NCI-H345 treated with DMSO at 0.1 percent for 48 hours (cell line): Measurements from ENCODE around the gene PLD6.
"Not testable (repeated sequence)": the region's sequence is repeated elsewhere in the genome, so short reads cannot be mapped to it uniquely, and the experiment has no call there.

Experiments used
- DNase-seq: peaks from one replicate; lab custom pipeline; 2025; ENCODE audit not compliant: unreplicated experiment; lab: John Stamatoyannopoulos, UW

Gene PLD6

DNA sequence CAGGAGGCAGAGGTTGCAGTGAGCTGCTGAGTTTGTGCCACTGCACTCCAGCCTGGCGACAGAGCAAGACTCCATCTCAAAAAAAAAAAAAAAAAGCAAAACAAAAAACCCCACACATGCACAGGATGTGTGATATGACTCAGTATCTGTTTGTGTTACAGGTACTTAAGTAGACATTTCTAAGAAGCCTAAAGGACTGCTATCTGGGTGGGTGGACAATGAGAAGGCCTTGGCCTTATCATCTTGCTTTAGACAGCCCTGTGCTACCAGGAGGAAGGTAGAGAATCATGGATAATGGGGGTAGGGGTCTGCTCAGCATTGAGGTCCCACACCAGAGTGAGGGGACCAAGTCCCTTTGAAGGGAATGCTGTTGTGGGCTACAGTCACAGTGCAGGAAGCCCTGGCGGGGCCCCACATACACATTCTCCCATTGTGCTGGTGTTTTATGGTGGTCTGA lies 26.7 kb downstream of the PLD6 start:
- DNase-seq = no peak

DNA sequence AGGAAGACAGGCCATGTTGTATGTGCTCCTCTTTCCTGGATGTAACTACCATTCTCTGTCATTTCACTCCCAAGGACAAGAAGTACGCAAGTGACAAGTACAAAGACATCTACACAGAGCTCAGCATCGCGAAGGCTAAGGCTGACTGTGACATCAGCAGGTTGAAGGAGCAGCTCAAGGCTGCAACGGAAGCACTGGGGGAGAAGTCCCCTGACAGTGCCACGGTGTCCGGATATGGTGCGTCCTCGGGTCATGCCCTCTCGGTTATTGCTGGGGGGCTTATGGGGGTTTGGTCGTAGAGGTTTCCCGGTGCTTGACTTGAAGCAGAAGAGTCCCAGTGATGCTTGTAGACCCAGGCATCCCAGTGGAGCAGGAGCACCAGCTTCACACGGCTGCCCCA lies 29.0 kb downstream of the PLD6 start:
- no peak for DNase-seq

DNA sequence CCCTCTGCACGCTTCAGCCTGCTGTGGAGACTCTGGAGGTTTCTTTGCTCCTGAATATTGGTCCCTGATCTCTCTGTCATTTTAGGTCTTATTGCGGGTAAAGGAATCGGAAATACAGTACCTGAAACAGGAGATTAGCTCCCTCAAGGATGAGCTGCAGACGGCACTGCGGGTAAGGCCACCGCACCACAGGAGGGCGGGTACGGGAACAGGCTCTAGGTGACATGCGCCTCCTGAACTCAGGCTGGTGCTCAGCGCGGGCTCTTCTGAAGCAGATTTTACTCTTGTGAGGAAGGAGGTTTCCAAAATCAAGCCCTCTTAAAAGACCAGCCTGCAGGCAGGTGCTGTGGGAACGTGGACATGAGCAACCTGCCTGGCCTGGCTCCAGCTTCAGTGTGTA lies 29.8 kb downstream of the PLD6 start:
- no peak for DNase-seq

DNA sequence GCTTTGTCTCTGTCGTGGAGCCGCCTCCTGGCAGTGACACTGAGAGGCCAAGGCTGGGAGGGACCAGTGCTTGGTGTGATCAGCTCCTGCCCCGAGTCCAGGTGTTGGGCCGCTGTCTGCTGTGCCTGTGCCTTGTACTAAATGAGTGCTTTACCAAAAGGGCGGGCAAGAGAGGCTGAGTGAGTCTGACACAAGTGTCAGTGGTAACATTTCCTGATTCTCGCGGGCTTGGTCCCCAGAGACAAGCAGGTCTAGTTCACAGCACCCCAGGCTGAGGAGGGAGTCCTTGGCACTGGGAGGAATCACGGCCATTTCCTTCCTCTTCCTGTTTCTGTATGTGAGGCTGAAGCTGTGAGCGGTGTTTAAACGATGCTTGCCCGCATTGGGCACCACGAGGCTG lies 30.2 kb downstream of the PLD6 start:
- no peak for DNase-seq

DNA sequence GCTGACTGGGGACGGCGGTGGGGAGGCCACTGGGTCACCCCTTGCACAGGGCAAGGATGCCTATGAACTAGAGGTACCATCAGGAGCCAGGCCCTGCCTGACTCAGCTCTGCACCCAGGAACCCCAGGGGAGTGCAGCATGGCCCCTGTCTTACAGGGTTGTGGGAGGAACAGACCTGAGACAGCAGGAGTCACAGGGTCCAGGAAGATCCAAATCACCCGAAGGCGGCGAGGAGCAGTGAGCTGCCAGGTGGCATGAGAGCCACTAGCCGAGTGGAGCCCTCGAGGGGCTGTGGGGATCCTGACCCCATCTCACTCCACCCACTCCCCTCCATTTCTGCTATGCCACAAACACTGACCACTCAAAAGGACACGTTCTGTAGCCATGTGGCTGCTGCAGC lies 30.8 kb downstream of the PLD6 start:
- no peak for DNase-seq

DNA sequence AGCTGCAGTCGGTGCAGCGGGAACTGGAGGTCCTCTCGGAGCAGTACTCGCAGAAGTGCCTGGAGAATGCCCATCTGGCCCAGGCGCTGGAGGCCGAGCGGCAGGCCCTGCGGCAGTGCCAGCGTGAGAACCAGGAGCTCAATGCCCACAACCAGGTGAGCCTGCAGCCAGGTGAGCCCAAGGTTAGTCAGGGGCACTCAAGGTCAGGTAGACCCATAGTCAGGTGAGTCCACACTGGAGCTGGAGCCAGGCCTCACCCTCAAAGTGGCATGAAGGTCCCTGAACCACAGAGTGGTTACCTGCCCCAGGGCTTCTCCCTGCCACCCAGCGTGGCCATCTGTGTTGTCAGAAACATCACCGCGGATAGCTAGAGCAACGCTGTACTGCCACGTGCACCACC lies 32.2 kb downstream of the PLD6 start:
- no peak for DNase-seq

DNA sequence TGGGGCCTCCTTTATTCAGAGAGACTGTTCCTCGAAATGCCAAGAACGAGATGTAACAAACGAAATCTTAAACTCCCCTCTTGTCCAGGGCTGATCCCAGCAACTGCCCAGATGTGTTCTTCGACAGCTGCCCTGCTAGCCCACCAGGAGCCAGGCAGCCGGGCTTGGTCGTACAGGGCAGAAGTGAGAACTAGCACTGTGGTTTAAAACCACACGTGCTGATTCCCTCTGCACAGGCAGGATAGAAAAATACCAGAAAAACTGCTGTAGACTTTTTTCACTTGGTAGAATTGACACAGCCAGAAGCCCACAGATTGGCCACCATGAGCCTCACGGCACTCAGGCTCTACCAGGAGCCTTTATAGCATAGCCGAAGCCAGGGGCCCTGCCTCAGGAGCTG lies 33.1 kb downstream of the PLD6 start:
- no peak for DNase-seq

DNA sequence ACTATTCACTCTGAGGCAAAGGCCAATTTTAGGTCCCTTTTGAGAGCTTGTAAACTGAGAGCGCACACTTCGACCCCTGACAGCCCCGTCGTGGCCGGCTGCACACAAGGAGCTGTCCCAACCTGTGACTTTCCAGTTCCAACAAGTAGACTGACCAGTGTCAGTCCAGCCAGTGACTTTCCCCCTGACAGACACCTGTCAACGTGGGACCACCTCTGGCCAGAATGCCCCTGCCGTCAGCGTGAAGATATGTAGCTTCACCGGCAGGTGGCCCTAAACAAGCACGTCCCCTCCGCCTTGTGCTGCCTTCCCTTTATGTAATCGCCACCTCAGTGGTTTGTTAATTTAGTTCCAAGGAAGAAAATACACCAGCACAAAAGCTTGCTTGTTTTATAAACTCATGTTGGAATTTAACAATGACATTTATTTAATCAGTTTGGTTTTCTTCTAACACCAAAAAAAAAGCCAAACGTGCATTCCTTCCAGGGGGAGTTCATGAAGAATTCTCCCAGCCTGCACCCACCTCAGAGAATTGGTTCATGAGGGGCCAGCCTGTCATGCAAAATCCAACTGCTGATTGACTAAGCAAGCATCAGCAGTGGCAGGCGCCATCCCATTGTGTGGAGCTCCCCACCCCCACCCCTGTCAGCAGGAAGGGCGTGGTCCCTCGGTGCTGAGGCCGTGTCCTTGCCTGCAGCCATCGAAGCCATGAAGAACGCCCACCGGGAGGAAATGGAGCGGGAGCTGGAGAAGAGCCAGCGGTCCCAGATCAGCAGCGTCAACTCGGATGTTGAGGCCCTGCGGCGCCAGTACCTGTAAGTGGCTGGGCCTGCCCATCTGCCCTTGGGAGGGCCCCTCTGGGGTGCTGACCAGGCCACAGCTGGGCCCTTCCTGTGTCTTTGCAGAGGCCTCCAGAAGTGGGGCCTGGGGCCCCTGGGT lies 33.9 kb downstream of the PLD6 start:
- no peak for DNase-seq

DNA sequence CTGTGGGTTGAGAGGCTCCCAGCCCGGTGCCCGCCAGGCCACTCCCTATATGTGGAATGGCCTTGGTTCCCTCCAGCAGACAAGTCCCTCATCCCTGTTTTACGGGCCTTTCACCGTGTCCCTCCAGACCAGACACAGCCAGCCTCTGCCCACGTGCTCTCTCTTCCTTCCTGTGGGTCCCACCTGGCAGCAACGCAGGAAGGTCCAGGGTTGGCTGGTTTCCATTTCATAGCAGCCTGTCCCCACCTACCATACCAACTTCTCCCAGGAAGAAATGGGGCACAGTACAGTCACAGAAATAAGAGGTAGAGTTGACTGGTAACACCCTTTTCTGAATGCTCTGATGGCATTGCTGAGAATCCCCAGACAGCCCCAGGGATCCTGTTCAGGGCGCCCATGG lies 34.9 kb downstream of the PLD6 start:
- DNase-seq = no peak

DNA sequence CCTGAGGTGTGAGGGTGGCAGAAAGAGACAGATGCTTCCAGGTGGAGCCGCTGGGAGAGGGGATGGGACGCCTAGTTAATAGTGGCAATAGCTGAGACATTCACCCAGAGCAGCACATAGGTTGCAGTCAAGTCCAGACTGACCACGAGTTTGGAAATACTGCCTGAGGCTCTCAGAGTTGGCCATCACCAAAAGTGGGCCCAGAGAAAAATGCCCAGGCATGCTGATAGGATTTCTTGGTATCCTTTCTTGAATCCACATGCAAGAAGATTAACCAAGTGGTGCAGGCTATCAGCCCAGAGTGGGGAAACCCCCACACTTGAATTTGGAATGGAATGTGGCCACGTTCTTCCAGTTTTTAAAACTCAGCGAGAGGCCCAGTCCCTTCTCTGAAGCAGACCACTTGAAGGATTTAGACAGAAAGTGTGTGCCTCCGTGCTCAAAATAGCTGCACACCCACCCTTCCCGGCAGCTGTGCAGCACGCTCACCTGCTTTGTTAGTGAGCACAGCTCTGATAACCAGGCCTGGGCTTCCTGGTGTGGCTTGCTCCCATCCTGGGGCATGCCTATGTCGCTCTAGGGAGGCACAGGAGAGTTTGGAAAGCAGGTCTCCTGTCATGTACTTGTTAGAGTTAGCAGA lies 35.7 kb downstream of the PLD6 start:
- no peak for DNase-seq

DNA sequence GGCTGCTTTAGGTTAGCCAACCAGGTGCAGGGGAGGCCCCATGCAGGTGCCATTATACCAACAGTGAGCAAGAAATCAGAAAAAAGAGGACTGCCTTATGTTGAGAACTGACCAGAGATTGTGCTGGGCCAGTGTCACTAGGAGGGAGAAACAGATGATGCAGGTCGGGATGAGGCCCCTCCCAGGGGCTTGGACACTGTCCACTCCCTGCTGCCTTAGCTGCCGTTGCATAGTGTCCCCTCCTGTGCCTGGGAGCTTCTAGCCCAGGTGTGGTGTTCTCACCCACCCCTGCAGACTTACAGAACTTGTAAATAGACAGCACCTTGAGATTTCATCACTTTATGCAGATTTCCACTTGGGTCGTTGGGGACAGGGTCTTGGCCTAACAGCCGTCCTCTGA lies 36.7 kb downstream of the PLD6 start:
- DNase-seq = no peak

DNA sequence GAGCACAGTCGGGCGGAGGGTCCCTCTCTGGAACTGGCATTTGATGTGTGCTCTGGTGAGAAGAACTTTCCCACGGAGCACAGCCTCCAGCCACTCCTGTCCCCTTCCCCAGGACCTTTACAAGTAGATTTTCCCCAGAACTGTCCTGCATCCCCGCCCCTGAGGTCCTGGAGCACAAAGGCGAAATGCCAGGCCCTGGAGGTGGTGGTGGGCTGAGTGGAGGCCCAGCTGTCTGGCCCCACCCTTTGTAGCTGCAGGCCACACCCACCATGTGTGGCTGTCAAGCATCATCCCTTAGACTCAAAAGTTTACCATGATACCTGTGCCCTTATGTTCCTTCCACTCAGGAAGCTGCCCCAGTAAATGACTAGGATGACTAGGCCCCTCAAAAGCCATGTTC lies 37.7 kb downstream of the PLD6 start:
- no peak for DNase-seq

DNA sequence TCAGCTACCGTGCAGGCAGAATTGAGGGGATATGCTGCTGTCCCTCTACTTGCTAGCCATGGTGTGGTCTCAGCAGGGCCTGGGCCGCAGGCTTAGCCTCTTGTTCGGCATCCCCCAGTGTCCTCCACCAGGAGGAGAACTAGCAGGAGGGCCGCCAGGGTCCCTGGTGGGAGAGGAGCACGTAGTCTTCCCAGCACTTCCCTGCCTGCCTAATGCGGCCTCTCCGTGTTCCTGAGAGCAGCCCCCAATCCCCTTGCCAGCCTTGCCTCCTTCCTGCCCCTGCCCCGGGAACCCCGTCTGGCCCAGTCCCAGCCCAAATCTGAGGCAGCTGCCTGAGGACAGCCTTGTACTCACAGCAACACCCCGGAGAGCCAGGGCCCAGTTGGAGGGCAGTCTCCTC lies 38.1 kb downstream of the PLD6 start:
- no peak for DNase-seq

DNA sequence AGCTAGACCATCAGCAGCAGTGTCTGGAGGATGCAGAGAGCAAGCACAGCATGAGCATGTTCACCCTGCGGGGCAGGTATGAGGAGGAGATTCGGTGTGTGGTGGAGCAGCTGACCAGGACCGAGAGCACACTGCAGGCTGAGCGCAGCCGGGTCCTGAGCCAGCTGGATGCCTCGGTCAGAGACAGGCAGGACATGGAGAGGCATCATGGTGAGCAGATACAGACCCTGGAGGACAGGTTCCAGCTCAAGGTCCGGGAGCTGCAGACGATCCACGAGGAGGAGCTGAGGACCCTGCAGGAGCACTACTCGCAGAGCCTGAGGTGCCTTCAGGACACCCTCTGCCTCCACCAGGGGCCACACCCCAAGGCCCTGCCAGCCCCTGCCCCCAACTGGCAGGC lies 38.8 kb downstream of the PLD6 start:
- no peak for DNase-seq

DNA sequence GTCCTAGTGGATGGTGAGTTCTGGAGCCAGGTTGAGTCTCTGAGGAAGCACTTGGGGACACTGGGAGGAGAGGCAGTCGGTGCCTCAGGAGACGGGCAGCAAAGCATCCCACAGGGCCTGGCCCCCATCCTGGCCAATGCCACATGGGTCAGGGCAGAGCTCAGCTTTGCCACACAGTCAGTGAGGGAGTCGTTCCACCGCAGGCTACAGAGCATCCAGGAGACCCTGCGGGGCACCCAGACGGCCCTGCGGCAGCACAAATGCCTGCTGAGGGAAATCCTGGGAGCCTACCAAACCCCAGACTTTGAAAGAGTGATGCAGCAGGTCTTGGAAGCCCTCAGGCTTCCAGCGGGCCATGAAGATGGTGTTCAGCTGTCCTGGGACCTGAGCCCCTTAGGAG lies 39.7 kb downstream of the PLD6 start:
- no peak for DNase-seq

DNA sequence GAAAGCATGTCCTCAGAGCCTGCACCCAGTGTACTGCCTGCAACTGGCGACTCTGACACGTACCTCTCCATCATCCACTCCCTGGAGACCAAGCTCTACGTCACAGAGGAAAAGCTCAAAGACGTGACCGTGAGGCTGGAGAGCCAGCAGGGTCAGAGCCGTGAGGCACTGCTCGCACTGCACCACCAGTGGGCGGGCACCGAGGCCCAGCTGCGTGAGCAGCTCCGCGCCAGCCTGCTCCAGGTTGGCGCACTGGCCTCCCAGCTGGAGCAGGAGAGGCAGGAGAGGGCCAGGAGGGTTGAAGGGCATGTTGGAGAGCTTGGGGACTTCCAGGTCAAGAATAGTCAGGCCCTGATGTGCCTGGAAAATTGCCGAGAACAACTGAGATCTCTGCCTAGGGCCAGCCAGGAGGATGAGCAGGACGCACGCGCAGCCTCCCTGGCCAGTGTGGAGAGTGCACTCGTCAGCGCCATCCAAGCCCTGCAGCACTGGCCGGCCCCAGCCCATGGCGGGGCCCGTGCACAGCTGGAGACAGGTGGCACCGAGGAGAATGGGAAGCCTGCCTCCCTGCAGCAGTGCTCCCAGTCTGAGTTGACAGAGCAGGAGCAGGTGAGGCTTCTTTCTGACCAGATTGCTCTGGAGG lies 40.3 kb downstream of the PLD6 start:
- DNase-seq = no peak

DNA sequence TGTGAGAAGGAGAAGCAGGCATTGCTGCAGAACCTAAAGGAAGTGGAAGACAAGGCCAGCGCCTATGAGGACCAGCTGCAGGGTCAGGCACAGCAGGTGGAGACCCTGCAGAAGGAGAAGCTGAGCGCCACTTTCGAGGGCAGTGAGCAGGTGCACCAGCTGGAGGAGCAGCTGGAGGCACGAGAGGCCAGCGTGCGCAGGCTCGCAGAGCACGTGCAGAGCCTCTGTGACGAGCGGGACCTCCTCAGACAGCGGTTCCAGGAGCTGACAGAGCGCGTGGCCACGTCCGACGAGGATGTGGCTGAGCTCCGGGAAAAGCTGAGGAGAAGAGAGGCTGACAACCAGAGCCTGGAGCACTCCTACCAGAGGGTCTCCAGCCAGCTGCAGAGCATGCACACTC lies 41.5 kb downstream of the PLD6 start:
- DNase-seq = no peak

DNA sequence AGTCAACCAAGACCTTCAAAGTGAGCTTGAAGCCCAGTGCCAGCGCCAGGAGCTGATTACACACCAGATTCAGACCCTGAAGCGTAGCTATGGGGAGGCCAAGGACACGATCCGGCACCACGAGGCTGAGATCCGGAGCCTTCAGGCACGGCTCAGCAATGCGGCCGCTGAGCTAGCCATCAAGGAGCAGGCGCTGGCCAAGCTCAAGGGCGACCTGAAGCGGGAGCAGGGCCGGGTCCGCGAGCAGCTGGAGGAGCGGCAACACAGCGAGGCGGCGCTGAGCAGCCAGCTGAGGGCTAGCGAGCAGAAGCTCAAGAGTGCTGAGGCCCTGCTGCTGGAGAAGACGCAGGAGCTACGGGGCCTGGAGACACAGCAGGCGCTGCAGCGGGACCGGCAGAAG lies 42.0 kb downstream of the PLD6 start:
- DNase-seq = no peak

DNA sequence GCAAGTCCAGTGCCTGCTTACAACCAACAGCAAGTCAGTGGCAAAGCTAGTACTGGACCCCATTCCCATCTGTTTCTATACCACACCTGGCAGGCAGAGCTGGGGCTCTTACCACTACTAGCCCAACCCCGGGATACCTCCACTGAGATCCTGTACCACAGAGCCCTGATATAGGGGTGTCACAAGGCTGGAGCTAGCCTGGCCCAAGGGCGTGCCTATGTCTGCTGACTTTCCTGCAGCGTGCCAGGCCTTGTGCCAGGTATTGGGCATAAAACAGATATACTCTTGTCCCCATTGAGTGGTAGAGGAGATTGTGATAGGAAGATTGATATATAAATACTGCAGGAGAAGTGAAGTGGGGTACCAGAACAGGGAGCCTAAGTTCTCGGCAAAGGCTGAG lies 44.4 kb downstream of the PLD6 start:
- DNase-seq = no peak

DNA sequence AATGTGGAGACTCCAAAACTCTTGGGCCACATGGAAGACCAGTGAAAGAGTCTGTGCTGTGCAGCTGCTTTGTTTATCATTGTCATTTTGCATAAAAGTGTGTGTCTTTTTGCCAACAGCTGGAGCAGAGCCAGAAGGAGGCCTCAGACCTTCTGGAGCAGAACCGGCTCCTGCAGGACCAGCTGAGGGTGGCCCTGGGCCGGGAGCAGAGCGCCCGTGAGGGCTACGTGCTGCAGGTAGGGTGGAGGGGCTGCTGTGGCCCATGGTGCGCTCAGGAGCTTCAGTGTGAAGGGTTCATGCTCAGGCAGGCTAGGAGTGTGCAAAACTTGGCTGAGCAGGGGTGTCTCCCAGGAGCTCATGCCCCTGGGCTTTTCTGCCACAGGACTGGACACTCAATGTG lies 45.0 kb downstream of the PLD6 start:
- DNase-seq = no peak

DNA sequence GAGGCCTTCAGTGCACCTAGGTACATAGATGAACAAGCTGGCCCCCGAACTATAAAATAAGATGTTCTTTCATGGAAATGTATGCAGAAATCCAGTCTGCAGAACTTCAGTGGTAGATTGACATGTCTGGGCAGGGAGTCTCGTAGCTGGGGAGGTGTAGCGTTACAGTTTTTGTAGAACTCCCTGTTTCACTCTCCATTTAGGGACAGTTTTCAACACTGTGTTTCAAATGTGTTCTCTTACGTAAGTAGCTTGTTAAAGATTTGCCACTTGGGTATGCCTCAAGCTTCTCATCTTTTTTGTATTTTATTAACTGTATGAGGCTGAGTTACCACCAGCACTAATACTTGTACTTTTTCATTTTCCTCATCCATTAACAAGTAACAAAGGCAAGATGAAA lies 46.6 kb downstream of the PLD6 start:
- no peak for DNase-seq

DNA sequence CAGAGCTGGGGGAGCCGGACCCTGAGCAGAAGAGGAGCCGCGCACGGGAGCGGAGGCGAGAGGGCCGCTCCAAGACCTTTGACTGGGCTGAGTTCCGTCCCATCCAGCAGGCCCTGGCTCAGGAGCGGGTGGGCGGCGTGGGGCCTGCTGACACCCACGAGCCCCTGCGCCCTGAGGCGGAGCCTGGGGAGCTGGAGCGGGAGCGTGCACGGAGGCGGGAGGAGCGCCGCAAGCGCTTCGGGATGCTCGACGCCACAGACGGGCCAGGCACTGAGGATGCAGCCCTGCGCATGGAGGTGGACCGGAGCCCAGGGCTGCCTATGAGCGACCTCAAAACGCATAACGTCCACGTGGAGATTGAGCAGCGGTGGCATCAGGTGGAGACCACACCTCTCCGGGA lies 47.6 kb downstream of the PLD6 start:
- not testable (repeated sequence) for DNase-seq
